SU-DHL-6 (cell line): ENCODE measurements around the gene IL27RA.

ENCODE experiments used
- H2AFZ ChIP-seq: fragments of 200-600 bp; sonication (generic); 2 replicates; pipeline ENCODE4 v1.6.1; 2014; ENCODE audit warnings: low read depth, mild to moderate bottlenecking, moderate library complexity, mixed read lengths, antibody characterized with exemption, low read length; ENCODE audit not compliant: severe bottlenecking
- H3F3A ChIP-seq: fragments of 200-600 bp; shearing (Covaris generic); 2 replicates; pipeline ENCODE4 v1.6.0; 2016; ENCODE audit warnings: antibody characterized with exemption, mild to moderate bottlenecking; ENCODE audit not compliant: insufficient read depth
- H3K27ac ChIP-seq: fragments of 200-600 bp; sonication (generic); 2 replicates; pipeline ENCODE4 v1.5.1; 2016; ENCODE audit warnings: low read depth, mild to moderate bottlenecking, low read length, moderate library complexity, mixed read lengths
- H3K27me3 ChIP-seq: fragments of 200-600 bp; sonication (generic), shearing (Covaris generic); 2 replicates; pipeline ENCODE4 v1.6.0; 2014; ENCODE audit warnings: mild to moderate bottlenecking, low read length
- H3K36me3 ChIP-seq: fragments of 200-600 bp; sonication (generic); 2 replicates; pipeline ENCODE4 v1.6.1; 2014; ENCODE audit warnings: mild to moderate bottlenecking, low read length, mixed read lengths
- H3K4me2 ChIP-seq: fragments of 300-600, 200-600 bp; shearing (Covaris generic), sonication (generic); 2 replicates; pipeline ENCODE4 v1.6.0; 2014; ENCODE audit warnings: low read length, low read depth, mild to moderate bottlenecking; ENCODE audit not compliant: poor library complexity, severe bottlenecking
- H3K4me3 ChIP-seq: fragments of 200-600 bp; sonication (generic); 2 replicates; pipeline ENCODE4 v1.5.1; 2014; ENCODE audit warnings: antibody characterized with exemption, low read length, mild to moderate bottlenecking, mixed read lengths; ENCODE audit not compliant: insufficient read depth, poor library complexity, severe bottlenecking
- H3K79me2 ChIP-seq: fragments of 200-600 bp; sonication (generic); 2 replicates; pipeline ENCODE4 v1.6.1; 2014; ENCODE audit warnings: mild to moderate bottlenecking, low read length, moderate library complexity; ENCODE audit not compliant: insufficient read depth
- H3K9ac ChIP-seq: fragments of 200-600 bp; sonication (generic); 2 replicates; pipeline ENCODE4 v1.7.0; 2014; ENCODE audit warnings: mild to moderate bottlenecking, low read length
- H3K9me2 ChIP-seq: fragments of 200-600 bp; sonication (generic); replicated peaks from 2 replicates; pipeline ENCODE4 v1.6.1; 2014; ENCODE audit warnings: low read length; ENCODE audit not compliant: insufficient read depth
- H3K9me3 ChIP-seq: fragments of 200-600 bp; sonication (generic); 2 replicates; pipeline ENCODE4 v1.6.1; 2014; ENCODE audit warnings: low read length, mixed read lengths; ENCODE audit not compliant: insufficient read depth
- H4K20me1 ChIP-seq: fragments of 200-600 bp; sonication (generic); 2 replicates; pipeline ENCODE4 v1.6.1; 2014; ENCODE audit warnings: low read depth, mild to moderate bottlenecking, antibody characterized with exemption, low read length, moderate library complexity, mixed read lengths
- EZH2phosphoT487 ChIP-seq: fragments of 200-600 bp; sonication (generic), shearing (Covaris generic); conservative IDR thresholded peaks from 2 replicates; pipeline ENCODE4 v1.6.1; 2018; ENCODE audit warnings: mild to moderate bottlenecking, antibody characterized with exemption, low read length, moderate library complexity, mixed read lengths
- TF ChIP-seq, protein P1 (sequence below): fragments of 200-600 bp; sonication (generic); IDR thresholded peaks from one replicate; pipeline ENCODE4 v1.5.1; 2017; ENCODE audit warnings: antibody characterized with exemption, mild to moderate bottlenecking, low read length, moderate library complexity; ENCODE audit not compliant: insufficient read depth, poor library complexity, severe bottlenecking

The IL27RA gene

DNA sequence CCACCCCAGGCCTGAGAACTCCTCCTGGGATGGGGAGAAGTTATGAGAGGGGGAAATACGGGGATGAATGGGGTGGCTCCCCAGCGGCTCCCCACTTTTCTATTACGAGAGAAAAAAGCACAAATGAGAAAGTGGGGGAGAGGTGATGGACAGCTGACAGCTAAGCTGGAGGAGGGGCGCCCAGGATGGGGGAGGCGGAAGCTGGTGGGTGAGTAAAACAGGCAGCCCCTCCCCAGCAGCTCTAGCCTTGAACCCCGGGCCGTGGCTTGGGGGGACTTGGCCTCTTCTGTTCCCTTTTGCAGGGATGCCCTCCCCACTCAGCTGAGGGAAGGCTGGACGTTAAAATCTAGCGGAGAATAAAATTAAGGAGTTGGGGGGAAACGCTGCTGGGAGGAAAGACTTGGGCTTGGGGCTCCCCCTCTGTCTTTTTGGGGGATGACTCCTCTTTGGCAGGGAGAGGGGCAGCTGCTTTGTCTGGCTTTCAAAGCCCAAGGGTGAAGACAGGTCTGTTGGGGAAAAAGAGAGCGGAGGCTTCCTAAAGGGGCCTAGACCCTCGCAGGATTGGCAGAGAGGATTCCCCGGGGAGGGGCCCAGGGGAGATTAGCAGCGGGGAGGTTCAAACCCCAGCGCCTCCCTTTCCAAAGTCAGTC, 60.4 kb downstream of the IL27RA start:
- H4K20me1 ChIP-seq: no peaks in the 10 kb centered on the region
- H2AFZ ChIP-seq: peak overlapping the region; percentile 91
- no peaks in the 10 kb centered on the region for H3K27me3 ChIP-seq
- peak overlapping the region; percentile 97 for H3K9ac ChIP-seq
- peaks cover 3% of the 10 kb centered on the region; the same call in 1 of the 2 replicates for H3K36me3 ChIP-seq
- H3K4me3 ChIP-seq: peak overlapping the region; percentile 99
- peaks cover 19% of the 10 kb centered on the region for H3F3A ChIP-seq
- peak overlapping the region; percentile 99 for H3K4me2 ChIP-seq
- H3K9me3 ChIP-seq: no peaks in the 10 kb centered on the region
- H3K27ac ChIP-seq: peak overlapping the region; percentile 87
- TF ChIP-seq, protein P1, sequence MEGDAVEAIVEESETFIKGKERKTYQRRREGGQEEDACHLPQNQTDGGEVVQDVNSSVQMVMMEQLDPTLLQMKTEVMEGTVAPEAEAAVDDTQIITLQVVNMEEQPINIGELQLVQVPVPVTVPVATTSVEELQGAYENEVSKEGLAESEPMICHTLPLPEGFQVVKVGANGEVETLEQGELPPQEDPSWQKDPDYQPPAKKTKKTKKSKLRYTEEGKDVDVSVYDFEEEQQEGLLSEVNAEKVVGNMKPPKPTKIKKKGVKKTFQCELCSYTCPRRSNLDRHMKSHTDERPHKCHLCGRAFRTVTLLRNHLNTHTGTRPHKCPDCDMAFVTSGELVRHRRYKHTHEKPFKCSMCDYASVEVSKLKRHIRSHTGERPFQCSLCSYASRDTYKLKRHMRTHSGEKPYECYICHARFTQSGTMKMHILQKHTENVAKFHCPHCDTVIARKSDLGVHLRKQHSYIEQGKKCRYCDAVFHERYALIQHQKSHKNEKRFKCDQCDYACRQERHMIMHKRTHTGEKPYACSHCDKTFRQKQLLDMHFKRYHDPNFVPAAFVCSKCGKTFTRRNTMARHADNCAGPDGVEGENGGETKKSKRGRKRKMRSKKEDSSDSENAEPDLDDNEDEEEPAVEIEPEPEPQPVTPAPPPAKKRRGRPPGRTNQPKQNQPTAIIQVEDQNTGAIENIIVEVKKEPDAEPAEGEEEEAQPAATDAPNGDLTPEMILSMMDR: no peak
- no peak for TF ChIP-seq EZH2phosphoT487
- H3K9me2 ChIP-seq: no peaks in the 10 kb centered on the region
- H3K79me2 ChIP-seq: peaks cover 6% of the 10 kb centered on the region

DNA sequence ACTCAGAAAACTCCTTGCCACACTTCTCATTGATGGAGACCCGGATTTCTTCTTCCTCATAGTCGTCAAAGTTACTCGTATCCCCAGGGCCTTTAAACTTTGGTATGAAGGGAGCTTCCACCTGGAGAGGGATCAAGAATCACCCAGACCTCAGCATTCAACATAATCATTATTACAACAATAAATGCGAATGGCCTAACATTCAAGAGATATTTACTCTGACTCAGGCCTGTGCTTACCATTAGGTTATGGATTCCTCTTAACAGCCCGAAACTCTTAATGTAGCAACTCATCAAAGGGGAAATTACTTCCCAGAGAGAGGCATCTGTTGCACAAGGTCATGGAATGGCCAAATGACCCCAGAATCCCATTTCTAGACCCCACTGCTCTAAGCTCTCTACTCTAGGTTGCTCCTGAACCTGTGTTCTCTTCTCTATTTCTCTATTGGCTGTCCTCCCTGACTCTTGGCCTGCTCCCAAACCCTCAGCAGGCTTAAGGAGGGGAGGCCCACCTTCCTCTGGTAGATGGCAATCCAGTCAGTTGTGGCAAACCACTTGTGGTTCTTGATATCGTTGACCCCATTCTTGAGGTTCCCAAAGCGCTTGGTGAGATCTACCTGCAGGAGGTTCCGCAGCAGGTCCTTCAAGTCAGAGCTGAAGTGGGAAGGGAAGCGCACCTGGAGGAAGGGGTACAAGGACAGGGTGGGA, 61.7 kb downstream of the IL27RA start:
- H3K9me3 ChIP-seq: no peaks in the 10 kb centered on the region
- no peak overlapping the region for H3K4me2 ChIP-seq
- TF ChIP-seq EZH2phosphoT487: no peak
- TF ChIP-seq, protein P1: no peak
- H2AFZ ChIP-seq: no peak overlapping the region
- no peaks in the 10 kb centered on the region for H4K20me1 ChIP-seq
- H3K9me2 ChIP-seq: no peaks in the 10 kb centered on the region
- no peaks in the 10 kb centered on the region for H3K27me3 ChIP-seq
- peaks cover 6% of the 10 kb centered on the region for H3K79me2 ChIP-seq
- no peak overlapping the region for H3K27ac ChIP-seq
- peaks cover 14% of the 10 kb centered on the region; the same call in 1 of the 2 replicates for H3F3A ChIP-seq
- no peaks in the 10 kb centered on the region; the same call in 1 of the 2 replicates for H3K36me3 ChIP-seq
- H3K4me3 ChIP-seq: no peak overlapping the region
- no peak overlapping the region for H3K9ac ChIP-seq

DNA sequence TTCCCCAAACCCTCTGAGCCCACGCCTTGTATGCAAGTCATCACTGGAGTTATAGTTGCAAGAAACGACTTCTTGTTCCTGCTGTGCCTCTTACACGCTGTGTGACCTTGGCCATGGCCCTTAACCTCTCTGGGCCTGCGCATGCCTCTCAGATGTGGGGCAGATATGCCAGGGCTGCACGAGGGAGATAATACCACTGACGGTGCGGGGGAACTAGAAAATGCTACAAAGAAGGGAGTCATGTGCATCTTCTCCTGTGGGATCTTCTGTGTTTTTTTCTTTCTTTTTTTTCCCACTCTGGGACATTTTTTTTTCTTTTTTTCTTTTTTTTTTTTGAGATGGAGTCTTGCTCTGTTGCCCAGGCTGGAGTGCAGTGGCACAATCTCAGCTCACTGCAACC, 63.3 kb downstream of the IL27RA start:
- H3F3A ChIP-seq: peaks cover 8% of the 10 kb centered on the region; the same call in 1 of the 2 replicates
- no peaks in the 10 kb centered on the region for H4K20me1 ChIP-seq
- no peaks in the 10 kb centered on the region for H3K27me3 ChIP-seq
- no peak overlapping the region for H3K9ac ChIP-seq
- H3K4me3 ChIP-seq: no peak overlapping the region
- no peak overlapping the region for H3K4me2 ChIP-seq
- H3K36me3 ChIP-seq: no peaks in the 10 kb centered on the region
- no peaks in the 10 kb centered on the region for H3K9me3 ChIP-seq
- TF ChIP-seq EZH2phosphoT487: no peak
- TF ChIP-seq, protein P1: no peak
- no peaks in the 10 kb centered on the region for H3K79me2 ChIP-seq
- H3K9me2 ChIP-seq: no peaks in the 10 kb centered on the region
- H2AFZ ChIP-seq: no peak overlapping the region
- H3K27ac ChIP-seq: no peak overlapping the region
